H1 (cell line): ENCODE data around the gene RGS9BP. TPM values are rescaled to one million over a fixed set of nuclear protein-coding genes. Genes with fewer than 3 reads are reported as not detected.

ENCODE experiments used
- ASH2L ChIP-seq: fragments of 200-600, 300-600 bp; sonication (generic); IDR thresholded peaks from one replicate; pipeline ENCODE4 v1.7.1; 2017; ENCODE audit warnings: low read length
- ATF2 ChIP-seq: IDR thresholded peaks from 2 replicates; pipeline ENCODE4 v1.6.1; 2012; ENCODE audit warnings: low read length, inconsistent platforms
- ATF3 ChIP-seq: IDR thresholded peaks from 2 replicates; pipeline ENCODE4 v1.6.1; 2011; ENCODE audit warnings: low read depth, mild to moderate bottlenecking, low read length; ENCODE audit not compliant: insufficient read depth
- CBX5 ChIP-seq: fragments of 300-800, 300-1000 bp; sonication (generic); IDR thresholded peaks from 2 replicates; pipeline ENCODE4 v1.7.1; 2016; ENCODE audit warnings: antibody characterized with exemption, low read length, low read depth
- CHD2 ChIP-seq: IDR thresholded peaks from 2 replicates; pipeline ENCODE4 v1.6.1; 2012; ENCODE audit warnings: low read length, improper control_type of control experiment
- CREB1 ChIP-seq: IDR thresholded peaks from 2 replicates; pipeline ENCODE4 v1.6.1; 2012; ENCODE audit warnings: inconsistent platforms
- GABPA ChIP-seq: IDR thresholded peaks from 2 replicates; pipeline ENCODE4 v1.6.1; 2011; ENCODE audit warnings: mild to moderate bottlenecking, low read length, moderate library complexity, borderline replicate concordance; ENCODE audit not compliant: insufficient read depth
- HDAC6 ChIP-seq: IDR thresholded peaks from one replicate; pipeline ENCODE4 v1.7.1; 2012; ENCODE audit warnings: low read depth, mild to moderate bottlenecking, inconsistent platforms, low read length, moderate library complexity
- JUND ChIP-seq: IDR thresholded peaks from 2 replicates; pipeline ENCODE4 v1.6.1; 2011; ENCODE audit warnings: mild to moderate bottlenecking, improper control_type of control experiment, low read length
- KDM1A ChIP-seq: fragments of 200-600, 300-600 bp; sonication (generic); IDR thresholded peaks from 2 replicates; pipeline ENCODE4 v1.7.1; 2016; ENCODE audit warnings: mild to moderate bottlenecking, low read length, borderline replicate concordance
- MAFK ChIP-seq: IDR thresholded peaks from 2 replicates; pipeline ENCODE4 v1.6.1; 2012; ENCODE audit warnings: low read depth, mild to moderate bottlenecking, improper control_type of control experiment, low read length
- PHF8 ChIP-seq: fragments of 200-600 bp; sonication (generic); conservative IDR thresholded peaks from 2 replicates; pipeline ENCODE4 v1.7.1; 2012; ENCODE audit warnings: low read depth, mild to moderate bottlenecking, inconsistent platforms, low read length, moderate library complexity
- POLR2A ChIP-seq, 2 experiments: IDR thresholded peaks; 1 replicate in 1 of 2; 2 replicates in 1 of 2; pipeline ENCODE4 v1.6.1; 2011; ENCODE audit warnings: low read depth in 2 of 2, low read length in 2 of 2, mild to moderate bottlenecking in 2 of 2; ENCODE audit errors: control extremely low read depth in 1 of 2
- POLR2AphosphoS5 ChIP-seq: IDR thresholded peaks from 2 replicates; pipeline ENCODE4 v1.6.1; 2011; ENCODE audit warnings: low read depth, low read length
- SIN3A ChIP-seq, 2 experiments: IDR thresholded peaks in 1 of 2; conservative IDR thresholded peaks in 1 of 2; 2 replicates each; pipeline ENCODE4 v1.6.1; 2011 to 2012; ENCODE audit warnings: low read length in 2 of 2, improper control_type of control experiment in 1 of 2, low read depth in 1 of 2, mild to moderate bottlenecking in 1 of 2
- SRF ChIP-seq: IDR thresholded peaks from 2 replicates; pipeline ENCODE4 v1.6.1; 2011; ENCODE audit warnings: mild to moderate bottlenecking, low read depth, low read length, moderate library complexity
- SUZ12 ChIP-seq: fragments of 200-600 bp; sonication (generic); IDR thresholded peaks from 2 replicates; pipeline ENCODE4 v1.6.1; 2012; ENCODE audit warnings: mild to moderate bottlenecking, inconsistent platforms, low read length, moderate library complexity, mixed read lengths
- TEAD4 ChIP-seq: IDR thresholded peaks from 2 replicates; pipeline ENCODE4 v1.6.1; 2012; ENCODE audit warnings: low read depth, low read length, inconsistent platforms, mixed read lengths
- USF2 ChIP-seq: IDR thresholded peaks from 2 replicates; pipeline ENCODE4 v1.6.1; 2011; ENCODE audit warnings: low read length, improper control_type of control experiment
- polyA plus RNA-seq, 7 experiments: library from polyadenylated mRNA; depleted of rRNA in 3 of 7; stranded (reverse) in 5 of 7; unstranded in 2 of 7; fragments of >200 nt in 5 of 7; fragments of 200-250 nt in 2 of 7; gene quantifications; 1 replicate in 5 of 7; 2 replicates in 1 of 7; 4 replicates in 1 of 7; pipeline versions ENCODE4 v1.2.1 to v1.2.3, GENCODE V29; 2011 to 2013; ENCODE audit warnings: missing spikeins in 2 of 7, mixed read lengths in 2 of 7
- total RNA-seq: library from RNA; stranded (reverse); fragmentation: NEBNext Ultra II Directional; extraction: Animal tissue kit (Norgen Biotek cat#: 25700); gene quantifications from 2 replicates; pipeline ENCODE4 v1.2.1, GENCODE V29; 2021

The RGS9BP gene
- total and polyA plus RNA-seq, 2 of the 8 experiments (the other 6 are each of a cell fraction or from before 2014, with no cell fraction given): 0.11 to 0.26 TPM

GRCh38 chr19:32674931-32675719 is 523 bp upstream of the RGS9BP start, which contains the start of gene ANKRD27 (continued):
- TF ChIP-seq ATF2 (no peak), MAFK (no peak), CREB1 (peak; percentile 64), TEAD4 (no peak), CBX5 (no peak), ASH2L (peak; percentile 44), POLR2A (IDR thresholded peaks at IDR 0.05; ENCODE audit: control extremely low read depth in 1 of 2, low read depth in 2 of 2, low read length in 2 of 2) (peak in 1 of 2 experiments; percentile 57; a peak in 1 of 3 replicates), PHF8 (peak; percentile 64), HDAC6 (no peak), USF2 (no peak), JUND (no peak), POLR2AphosphoS5 (peak; percentile 75; the same call in 1 of the 2 replicates), SUZ12 (no peak), SIN3A (conservative IDR thresholded peaks at IDR 0.05 in 1 of 2, IDR thresholded peaks at IDR 0.05 in 1 of 2; ENCODE audit: low read depth in 1 of 2, low read length in 2 of 2) (0 out of 4 replicates have a peak, but pooled peaks of 1 of the 2 experiments have one; percentile 21), ATF3 (no peak), KDM1A (peak; percentile 8; the same call in 1 of the 2 replicates), SRF (no peak), CHD2 (peak; percentile 89), GABPA (no peak)
